ENCODE measurements around the gene NVL. TPM values are rescaled to one million over a fixed set of nuclear protein-coding genes. Genes with fewer than 3 reads are reported as not detected.

NVL gene
- total and polyA plus RNA-seq, 2 of the 4 experiments (the other 2 are of a cell fraction), result 16.5 to 18.4 TPM

DNA sequence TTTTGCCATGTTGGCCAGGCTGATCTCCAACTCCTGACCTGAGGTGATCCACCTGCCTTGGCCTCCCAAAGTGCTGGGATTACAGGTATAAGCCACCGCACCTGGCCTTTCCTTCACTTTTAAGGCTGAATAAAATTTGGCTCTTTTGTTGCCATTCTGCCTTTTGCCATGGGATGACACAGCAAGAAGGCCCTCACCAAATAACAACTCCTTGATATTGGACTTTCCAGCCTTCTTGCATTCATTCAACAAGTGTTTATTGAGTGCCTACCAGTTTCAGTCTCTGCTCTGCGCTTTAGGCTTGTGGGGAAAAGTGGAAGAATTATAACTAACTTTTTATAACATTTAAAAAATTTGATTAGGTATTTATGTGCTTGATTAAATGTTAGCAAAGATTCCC is 1.9 kb upstream of the NVL start:
- Histone ChIP-seq H2AFZ (replicated peaks; ENCODE audit: low read length, poor library complexity) (no peak overlapping the region), H3K27ac (ENCODE audit: insufficient read depth, low read length) (no peak overlapping the region), H3K18ac (ENCODE audit: low read depth, low read length) (no peak overlapping the region), H4K5ac (ENCODE audit: low read depth, low read length) (no peak overlapping the region), H3K23ac (ENCODE audit: low read depth, low read length) (no peak overlapping the region), H3K56ac (ENCODE audit: extremely low read depth, insufficient read depth, low read length) (no peak overlapping the region), H2AK5ac (ENCODE audit: low read depth, low read length) (no peak overlapping the region), H4K91ac (ENCODE audit: insufficient read depth, low read depth, low read length) (no peak overlapping the region), H2BK15ac (ENCODE audit: low read depth, low read length) (no peak overlapping the region), H2BK120ac (ENCODE audit: low read depth, low read length) (no peak overlapping the region), H3K9me1 (ENCODE audit: insufficient read depth, low read length) (no peaks in the 10 kb centered on the region), H3K79me1 (ENCODE audit: low read depth in 1 of 2, low read length in 2 of 2) (peaks cover 8 to 22% of the 10 kb centered on the region in 2 experiments), H3K4me1 (ENCODE audit: control insufficient read depth, insufficient read depth, low read length) (no peaks in the 10 kb centered on the region; the same call in 1 of the 2 replicates), H3K4me2 (ENCODE audit: low read depth, low read length) (no peak overlapping the region), H3K36me3 (ENCODE audit: control insufficient read depth, insufficient read depth, low read length) (no peaks in the 10 kb centered on the region), H3K27me3 (ENCODE audit: control insufficient read depth, insufficient read depth, low read length) (no peaks in the 10 kb centered on the region), H4K20me1 (ENCODE audit: insufficient read depth, low read length) (no peaks in the 10 kb centered on the region), H3K9me3 (ENCODE audit: control insufficient read depth, insufficient read depth, low read length) (no peaks in the 10 kb centered on the region), H3K4me3 (ENCODE audit: insufficient read depth, low read depth, low read length) (no peak overlapping the region), H2AK9ac (replicated peaks; ENCODE audit: low read depth, low read length, poor library complexity) (no peak overlapping the region), H3K9ac (ENCODE audit: low read depth, low read length) (no peak overlapping the region), H2BK5ac (ENCODE audit: low read depth, low read length, poor library complexity, severe bottlenecking) (no peak overlapping the region), H3K14ac (replicated peaks; ENCODE audit: low read depth, low read length) (no peak overlapping the region), H4K8ac (ENCODE audit: low read depth in 2 of 2, low read length in 2 of 2) (no peak overlapping the region), H3K4ac (ENCODE audit: low read depth, low read length) (no peak overlapping the region), H2BK20ac (ENCODE audit: low read depth, low read length) (no peak overlapping the region)
- CTCF ChIA-PET, result no interaction called here
- BruUV-seq (replicated peaks), result no TSS peak
- 100% methylated on average over 1 of the region's 2 CpGs; no CpG with 5 or more reads in 1 of the 2 experiments for WGBS, 2 experiments (ENCODE audit: extremely low coverage in 2 of 2, insufficient read length in 1 of 2)
- intact Hi-C loops (cut with micrococcal nuclease), result loop anchor here (2.0 to 5.0 kb wide), 3 partner anchors 160 to 633 kb away; no protein-coding TSS in a partner anchor
- ATAC-seq (ENCODE audit: low read depth), result no peak
- in situ Hi-C loops (cut with MboI; ENCODE audit: low sequenced_read_pairs), result no loop called here
- dilution Hi-C loops (cut with HindIII; ENCODE audit: low sequenced_read_pairs, unreplicated experiment), result no loop called here
- TF ChIP-seq, protein P1, sequence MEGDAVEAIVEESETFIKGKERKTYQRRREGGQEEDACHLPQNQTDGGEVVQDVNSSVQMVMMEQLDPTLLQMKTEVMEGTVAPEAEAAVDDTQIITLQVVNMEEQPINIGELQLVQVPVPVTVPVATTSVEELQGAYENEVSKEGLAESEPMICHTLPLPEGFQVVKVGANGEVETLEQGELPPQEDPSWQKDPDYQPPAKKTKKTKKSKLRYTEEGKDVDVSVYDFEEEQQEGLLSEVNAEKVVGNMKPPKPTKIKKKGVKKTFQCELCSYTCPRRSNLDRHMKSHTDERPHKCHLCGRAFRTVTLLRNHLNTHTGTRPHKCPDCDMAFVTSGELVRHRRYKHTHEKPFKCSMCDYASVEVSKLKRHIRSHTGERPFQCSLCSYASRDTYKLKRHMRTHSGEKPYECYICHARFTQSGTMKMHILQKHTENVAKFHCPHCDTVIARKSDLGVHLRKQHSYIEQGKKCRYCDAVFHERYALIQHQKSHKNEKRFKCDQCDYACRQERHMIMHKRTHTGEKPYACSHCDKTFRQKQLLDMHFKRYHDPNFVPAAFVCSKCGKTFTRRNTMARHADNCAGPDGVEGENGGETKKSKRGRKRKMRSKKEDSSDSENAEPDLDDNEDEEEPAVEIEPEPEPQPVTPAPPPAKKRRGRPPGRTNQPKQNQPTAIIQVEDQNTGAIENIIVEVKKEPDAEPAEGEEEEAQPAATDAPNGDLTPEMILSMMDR (conservative IDR thresholded peaks at IDR 0.05; ENCODE audit: low read depth, low read length), result no peak
- no peak for TF ChIP-seq CHD1 (IDR thresholded peaks at IDR 0.05; ENCODE audit: low read depth, low read length)
- no peak for TF ChIP-seq NFE2L2 (IDR thresholded peaks at IDR 0.05; ENCODE audit: low read depth, low read length)
- TF ChIP-seq RCOR1 (IDR thresholded peaks at IDR 0.05; ENCODE audit: insufficient replicate concordance, low read length), result no peak
- no peak for TF ChIP-seq RAD21 (IDR thresholded peaks at IDR 0.05; ENCODE audit: low read length)
- no peak for TF ChIP-seq POLR2A (IDR thresholded peaks at IDR 0.05; ENCODE audit: low read depth, low read length)
- no peak for TF ChIP-seq FOS (IDR thresholded peaks at IDR 0.05; ENCODE audit: low read depth, low read length)
- TF ChIP-seq, protein P2, sequence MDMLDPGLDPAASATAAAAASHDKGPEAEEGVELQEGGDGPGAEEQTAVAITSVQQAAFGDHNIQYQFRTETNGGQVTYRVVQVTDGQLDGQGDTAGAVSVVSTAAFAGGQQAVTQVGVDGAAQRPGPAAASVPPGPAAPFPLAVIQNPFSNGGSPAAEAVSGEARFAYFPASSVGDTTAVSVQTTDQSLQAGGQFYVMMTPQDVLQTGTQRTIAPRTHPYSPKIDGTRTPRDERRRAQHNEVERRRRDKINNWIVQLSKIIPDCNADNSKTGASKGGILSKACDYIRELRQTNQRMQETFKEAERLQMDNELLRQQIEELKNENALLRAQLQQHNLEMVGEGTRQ (IDR thresholded peaks at IDR 0.05; ENCODE audit: low read depth, low read length), result no peak
- DNase-seq, result no peak
- POLR2A ChIA-PET (ENCODE audit: unreplicated experiment), result no interaction called here

All from IMR-90 (cell line).